HL-60 (cell line): ENCODE results near the gene DHX38.

Experiments
- DNase-seq, 2 experiments: peaks; one replicate each; pipeline ENCODE4 v3.0.0-alpha.2; 2010 to 2020; ENCODE audit warnings: low read depth in 1 of 2, low spot score in 1 of 2
- H3K27ac ChIP-seq: fragments of 250-450 bp; sonication (Bioruptor Pico); replicated peaks from 2 replicates; pipeline ENCODE4 v1.5.1; 2020; ENCODE audit warnings: mild to moderate bottlenecking, moderate library complexity
- H3K27me3 ChIP-seq: fragments of 250-450 bp; sonication (Bioruptor Pico); 2 replicates; pipeline ENCODE4 v1.5.1; 2021; ENCODE audit warnings: mild to moderate bottlenecking, moderate library complexity; ENCODE audit not compliant: insufficient read depth, poor library complexity, severe bottlenecking
- H3K4me3 ChIP-seq: replicated peaks from 2 replicates; pipeline ENCODE4 v1.5.1; 2011; ENCODE audit warnings: mild to moderate bottlenecking, control low read depth, low read length; ENCODE audit not compliant: insufficient read depth
- GABPA ChIP-seq: IDR thresholded peaks from 2 replicates; pipeline ENCODE4 v1.6.1; 2012; ENCODE audit warnings: low read depth
- POLR2AphosphoS5 ChIP-seq: IDR thresholded peaks from 2 replicates; pipeline ENCODE4 v1.6.1; 2012; ENCODE audit warnings: low read depth
- SPI1 ChIP-seq: IDR thresholded peaks from 2 replicates; pipeline ENCODE4 v1.6.1; 2012; ENCODE audit warnings: low read depth, mild to moderate bottlenecking, borderline replicate concordance
- TF ChIP-seq, protein P1 (sequence below): IDR thresholded peaks from one replicate; pipeline ENCODE4 v1.5.1; 2011; ENCODE audit warnings: low read length, control low read depth, inconsistent platforms; ENCODE audit not compliant: insufficient read depth
- TF ChIP-seq, protein P2 (sequence below): IDR thresholded peaks from 2 replicates; pipeline ENCODE4 v1.6.1; 2012; ENCODE audit warnings: low read depth; ENCODE audit not compliant: insufficient replicate concordance

DHX38 gene

GRCh38 chr16:72092832-72093447 is 707 bp upstream of the DHX38 start:
- DNase-seq: peak in 1 of 2 experiments; percentile 34
- Histone ChIP-seq H3K27me3 (no peaks in the 10 kb centered on the region), H3K27ac (peak overlapping the region; percentile 85), H3K4me3 (peak overlapping the region; percentile 100)
- no peak for TF ChIP-seq POLR2AphosphoS5
- TF ChIP-seq GABPA: no peak
- TF ChIP-seq, protein P1, sequence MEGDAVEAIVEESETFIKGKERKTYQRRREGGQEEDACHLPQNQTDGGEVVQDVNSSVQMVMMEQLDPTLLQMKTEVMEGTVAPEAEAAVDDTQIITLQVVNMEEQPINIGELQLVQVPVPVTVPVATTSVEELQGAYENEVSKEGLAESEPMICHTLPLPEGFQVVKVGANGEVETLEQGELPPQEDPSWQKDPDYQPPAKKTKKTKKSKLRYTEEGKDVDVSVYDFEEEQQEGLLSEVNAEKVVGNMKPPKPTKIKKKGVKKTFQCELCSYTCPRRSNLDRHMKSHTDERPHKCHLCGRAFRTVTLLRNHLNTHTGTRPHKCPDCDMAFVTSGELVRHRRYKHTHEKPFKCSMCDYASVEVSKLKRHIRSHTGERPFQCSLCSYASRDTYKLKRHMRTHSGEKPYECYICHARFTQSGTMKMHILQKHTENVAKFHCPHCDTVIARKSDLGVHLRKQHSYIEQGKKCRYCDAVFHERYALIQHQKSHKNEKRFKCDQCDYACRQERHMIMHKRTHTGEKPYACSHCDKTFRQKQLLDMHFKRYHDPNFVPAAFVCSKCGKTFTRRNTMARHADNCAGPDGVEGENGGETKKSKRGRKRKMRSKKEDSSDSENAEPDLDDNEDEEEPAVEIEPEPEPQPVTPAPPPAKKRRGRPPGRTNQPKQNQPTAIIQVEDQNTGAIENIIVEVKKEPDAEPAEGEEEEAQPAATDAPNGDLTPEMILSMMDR: no peak
- TF ChIP-seq, protein P2, sequence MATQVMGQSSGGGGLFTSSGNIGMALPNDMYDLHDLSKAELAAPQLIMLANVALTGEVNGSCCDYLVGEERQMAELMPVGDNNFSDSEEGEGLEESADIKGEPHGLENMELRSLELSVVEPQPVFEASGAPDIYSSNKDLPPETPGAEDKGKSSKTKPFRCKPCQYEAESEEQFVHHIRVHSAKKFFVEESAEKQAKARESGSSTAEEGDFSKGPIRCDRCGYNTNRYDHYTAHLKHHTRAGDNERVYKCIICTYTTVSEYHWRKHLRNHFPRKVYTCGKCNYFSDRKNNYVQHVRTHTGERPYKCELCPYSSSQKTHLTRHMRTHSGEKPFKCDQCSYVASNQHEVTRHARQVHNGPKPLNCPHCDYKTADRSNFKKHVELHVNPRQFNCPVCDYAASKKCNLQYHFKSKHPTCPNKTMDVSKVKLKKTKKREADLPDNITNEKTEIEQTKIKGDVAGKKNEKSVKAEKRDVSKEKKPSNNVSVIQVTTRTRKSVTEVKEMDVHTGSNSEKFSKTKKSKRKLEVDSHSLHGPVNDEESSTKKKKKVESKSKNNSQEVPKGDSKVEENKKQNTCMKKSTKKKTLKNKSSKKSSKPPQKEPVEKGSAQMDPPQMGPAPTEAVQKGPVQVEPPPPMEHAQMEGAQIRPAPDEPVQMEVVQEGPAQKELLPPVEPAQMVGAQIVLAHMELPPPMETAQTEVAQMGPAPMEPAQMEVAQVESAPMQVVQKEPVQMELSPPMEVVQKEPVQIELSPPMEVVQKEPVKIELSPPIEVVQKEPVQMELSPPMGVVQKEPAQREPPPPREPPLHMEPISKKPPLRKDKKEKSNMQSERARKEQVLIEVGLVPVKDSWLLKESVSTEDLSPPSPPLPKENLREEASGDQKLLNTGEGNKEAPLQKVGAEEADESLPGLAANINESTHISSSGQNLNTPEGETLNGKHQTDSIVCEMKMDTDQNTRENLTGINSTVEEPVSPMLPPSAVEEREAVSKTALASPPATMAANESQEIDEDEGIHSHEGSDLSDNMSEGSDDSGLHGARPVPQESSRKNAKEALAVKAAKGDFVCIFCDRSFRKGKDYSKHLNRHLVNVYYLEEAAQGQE: no peak
- no peak for TF ChIP-seq SPI1

GRCh38 chr16:72094266-72094610 is 591 bp downstream of the DHX38 start:
- Histone ChIP-seq H3K27me3 (no peaks in the 10 kb centered on the region), H3K4me3 (peak overlapping the region; percentile 100), H3K27ac (peak overlapping the region; percentile 85)
- TF ChIP-seq, protein P1: no peak
- TF ChIP-seq, protein P2: no peak
- TF ChIP-seq POLR2AphosphoS5 (no peak), SPI1 (no peak), GABPA (no peak)
- DNase-seq: no peak

GRCh38 chr16:72098936-72099335 is 5.3 kb downstream of the DHX38 start:
- TF ChIP-seq SPI1 (no peak), POLR2AphosphoS5 (no peak), GABPA (no peak)
- TF ChIP-seq, protein P2: no peak
- TF ChIP-seq, protein P1: no peak
- Histone ChIP-seq H3K27ac (no peak overlapping the region), H3K27me3 (no peaks in the 10 kb centered on the region), H3K4me3 (no peak overlapping the region)
- no peak for DNase-seq
